Lower leg skin (tissue), 3 donors: ENCODE data around the gene PLB1.

Experiments used
- CTCF ChIP-seq, 3 donors: fragments of 450-650 bp; IDR thresholded peaks; one replicate each; pipeline ENCODE4 v1.5.1; 2016; ENCODE audit warnings: antibody characterized with exemption in 3 of 3, mild to moderate bottlenecking in 3 of 3, moderate library complexity in 2 of 3
- POLR2A ChIP-seq, 2 donors: fragments of 450-650 bp; IDR thresholded peaks; one replicate each; pipeline ENCODE4 v1.6.1; 2016 to 2017; ENCODE audit warnings: antibody characterized with exemption in 2 of 2, mild to moderate bottlenecking in 1 of 2, moderate library complexity in 1 of 2

- TF ChIP-seq CTCF (IDR thresholded peaks at IDR 0.05) (no peak), POLR2A (IDR thresholded peaks at IDR 0.05) (no peak)
These were observed 25.1 kb upstream of the PLB1 start for GRCh38 chr2:28470759-28471158.
